Measurements from ENCODE around the gene CNOT8.
"Not testable (repeated sequence)": the region's sequence is repeated elsewhere in the genome, so short reads cannot be mapped to it uniquely, and the experiment has no call there.

The CNOT8 gene

DNA sequence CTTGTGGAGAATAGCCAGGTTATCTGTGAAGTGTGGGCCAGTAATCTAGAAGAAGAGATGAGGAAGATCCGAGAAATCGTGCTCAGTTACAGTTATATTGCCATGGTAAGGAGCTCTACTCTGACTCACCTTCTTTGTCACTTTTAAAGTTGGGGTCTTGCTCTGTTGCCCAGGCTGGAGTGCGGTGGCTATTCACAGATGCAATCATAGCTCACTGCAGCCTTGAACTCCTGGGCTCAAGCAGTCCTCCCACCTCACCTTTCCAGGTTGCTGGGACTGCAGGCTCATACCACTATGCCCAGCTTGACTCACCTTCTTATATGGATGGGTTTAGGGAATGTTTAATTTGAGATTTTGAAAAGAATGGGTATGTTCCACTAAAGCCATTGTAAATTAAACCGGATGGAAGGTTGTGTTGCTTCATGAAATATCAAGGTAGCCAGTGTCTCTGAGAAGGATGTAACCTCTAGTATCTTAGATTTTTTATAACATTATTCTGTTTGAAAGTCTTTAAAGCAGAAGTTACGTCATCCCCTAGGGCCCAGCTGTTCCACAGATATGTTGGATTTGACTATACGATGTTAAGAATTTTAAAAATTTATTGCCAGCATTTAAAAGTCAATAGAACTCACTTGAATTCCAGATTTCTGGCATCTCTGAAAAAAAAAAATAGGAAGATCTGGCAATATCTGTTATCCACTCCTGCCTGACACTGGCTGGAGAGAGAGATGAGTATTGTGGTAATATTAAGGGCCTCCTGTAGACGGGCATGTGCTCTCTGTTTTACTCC is 5.1 kb downstream of the CNOT8 start:
- no peak for DNase-seq (ENCODE audit: low read depth in 2 of 3, low spot score in 1 of 3)

- no peak for DNase-seq (ENCODE audit: low read depth in 2 of 3, low spot score in 1 of 3)
Observed at GRCh38 chr5:154865466-154866184, 7.2 kb downstream of the CNOT8 start.

- DNase-seq (ENCODE audit: low read depth in 2 of 3, low spot score in 1 of 3), result no peak
Observed at GRCh38 chr5:154866841-154867240, 8.4 kb downstream of the CNOT8 start.

DNA sequence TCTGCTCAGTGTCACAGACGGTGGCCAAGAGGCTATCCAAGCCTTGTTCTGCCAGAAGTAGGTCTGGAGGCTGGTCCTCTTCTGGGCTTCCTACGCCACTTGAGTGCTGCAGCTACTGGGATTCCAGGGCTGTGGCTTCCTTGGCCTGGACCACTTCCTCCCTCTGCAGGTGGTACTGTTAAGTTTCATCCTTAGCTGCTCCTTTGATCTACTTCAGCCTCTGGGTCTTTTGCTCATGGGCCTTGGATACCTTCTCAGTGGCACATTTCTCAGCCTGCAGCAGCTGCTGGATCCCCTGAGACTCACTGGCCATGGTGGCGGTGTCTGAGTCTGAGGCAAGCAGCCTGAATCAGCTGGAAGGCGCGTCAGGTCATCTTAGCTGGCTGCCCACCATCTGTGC is 10.3 kb downstream of the CNOT8 start:
- DNase-seq (ENCODE audit: low read depth in 2 of 3, low spot score in 1 of 3), result no peak

DNA sequence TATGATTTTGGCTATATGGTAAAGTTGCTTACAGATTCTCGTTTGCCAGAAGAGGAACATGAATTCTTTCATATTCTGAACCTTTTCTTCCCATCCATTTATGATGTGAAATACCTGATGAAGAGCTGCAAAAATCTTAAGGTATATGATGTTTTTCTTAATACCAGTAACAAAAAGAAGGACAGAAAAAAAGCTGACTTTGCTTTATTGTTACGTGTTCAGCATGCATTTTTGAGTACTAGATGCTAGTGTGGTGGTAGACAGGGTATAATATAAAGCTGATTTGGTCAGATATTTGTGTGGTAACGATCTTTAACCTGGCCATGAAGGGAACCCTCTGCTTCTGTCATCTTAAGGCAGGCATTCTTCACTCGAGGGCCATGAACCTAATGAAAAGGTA is 13.3 kb downstream of the CNOT8 start:
- no peak for DNase-seq (ENCODE audit: low read depth in 2 of 3, low spot score in 1 of 3)

DNA sequence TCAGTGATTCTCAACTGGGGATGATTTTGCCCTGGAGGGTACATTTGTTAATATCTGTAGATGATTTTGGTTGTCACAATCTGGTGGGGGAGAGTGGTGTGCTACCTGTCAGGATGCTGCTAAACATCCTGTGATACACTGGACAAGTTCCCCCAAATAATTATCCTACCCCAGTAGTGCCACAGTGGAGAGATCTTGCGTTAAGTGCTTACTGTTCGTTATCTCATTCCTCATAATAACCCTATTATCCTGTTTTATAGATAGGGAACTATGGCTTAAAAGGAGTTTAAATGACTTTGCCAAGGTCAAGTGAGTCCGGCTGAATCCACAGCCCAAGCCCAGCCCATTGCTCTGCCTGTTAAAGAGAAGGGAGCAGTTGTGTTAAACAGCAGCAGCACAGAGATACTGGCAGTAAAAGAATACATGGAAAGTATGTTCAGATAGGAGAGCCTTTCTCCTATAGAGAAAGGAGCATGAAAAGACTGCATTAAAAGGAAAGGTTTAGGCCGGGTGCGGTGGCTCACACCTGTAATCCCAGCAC is 15.4 kb downstream of the CNOT8 start:
- no peak for DNase-seq (ENCODE audit: low read depth in 2 of 3, low spot score in 1 of 3)

- DNase-seq (ENCODE audit: low read depth in 2 of 3, low spot score in 1 of 3), result no peak
Observed at GRCh38 chr5:154878642-154879335, 20.4 kb downstream of the CNOT8 start.

GRCh38 chr5:154881986-154882385 is 23.6 kb downstream of the CNOT8 start:
- no peak for DNase-seq (ENCODE audit: low read depth in 2 of 3, low spot score in 1 of 3)

DNA sequence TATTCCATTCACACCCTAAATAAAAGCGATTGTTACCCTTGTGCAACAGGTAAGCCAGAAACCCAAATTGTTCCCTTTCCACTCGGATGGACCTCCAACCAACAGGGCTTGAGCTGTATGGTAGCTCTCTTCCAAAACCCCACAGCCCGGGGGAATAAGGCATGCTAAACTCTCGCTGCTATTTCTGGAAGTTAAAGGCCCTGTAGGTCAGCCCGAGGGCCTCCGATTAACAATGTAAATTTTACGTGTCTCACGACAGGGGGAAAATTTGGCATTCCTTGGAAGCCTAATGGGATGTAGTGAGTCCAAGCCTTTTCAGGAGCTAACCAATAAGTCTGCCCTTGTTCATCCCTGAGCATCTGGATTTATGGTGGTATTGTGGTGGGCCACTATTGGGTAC is 26.0 kb downstream of the CNOT8 start:
- no peak for DNase-seq (ENCODE audit: low read depth in 2 of 3, low spot score in 1 of 3)

DNA sequence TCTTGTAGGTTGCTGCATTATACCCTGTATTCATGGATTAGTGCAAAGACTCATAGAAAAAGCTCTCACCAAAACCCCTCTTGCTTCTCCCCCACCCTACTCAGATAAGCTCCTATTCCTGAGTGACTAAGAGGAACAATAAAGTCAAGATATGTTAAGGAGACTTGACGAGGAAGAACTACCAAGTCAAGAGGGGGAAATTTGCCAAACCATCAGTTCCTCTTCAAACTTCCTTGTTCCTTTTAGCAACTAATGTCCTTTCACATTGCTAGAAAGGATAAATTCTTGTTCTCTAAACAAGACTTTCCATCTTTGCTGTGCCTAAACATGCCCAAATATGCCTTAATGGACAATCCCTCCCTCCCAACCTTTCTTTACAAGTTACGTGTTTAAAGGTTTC is 27.0 kb downstream of the CNOT8 start:
- no peak for DNase-seq (ENCODE audit: low read depth in 2 of 3, low spot score in 1 of 3)

DNA sequence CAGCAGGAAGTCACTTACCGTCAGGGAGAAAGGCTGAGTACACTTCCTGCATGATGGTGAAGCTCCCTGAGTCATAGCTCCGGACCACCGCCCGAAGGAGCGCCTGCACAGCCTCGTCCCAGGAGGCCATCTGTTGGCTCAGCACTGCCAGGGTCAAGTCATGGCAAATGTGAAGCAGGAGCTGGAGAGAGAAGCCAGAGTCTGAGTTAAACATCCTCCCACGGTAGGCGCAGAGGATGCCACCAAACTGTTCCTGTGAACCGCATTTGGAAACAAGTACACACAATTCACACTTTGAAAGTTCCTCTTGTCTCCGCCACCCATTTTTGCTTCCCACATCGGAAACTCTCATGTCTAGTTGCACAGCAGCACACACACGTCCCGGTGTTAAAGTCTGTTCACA is 33.9 kb downstream of the CNOT8 start:
- no peak for DNase-seq (ENCODE audit: low read depth in 2 of 3, low spot score in 1 of 3)

GRCh38 chr5:154893381-154893780 is 35.0 kb downstream of the CNOT8 start:
- no peak for DNase-seq (ENCODE audit: low read depth in 2 of 3, low spot score in 1 of 3)

GRCh38 chr5:154895606-154896561 is 37.5 kb downstream of the CNOT8 start:
- no peak for DNase-seq (ENCODE audit: low read depth in 2 of 3, low spot score in 1 of 3)

DNA sequence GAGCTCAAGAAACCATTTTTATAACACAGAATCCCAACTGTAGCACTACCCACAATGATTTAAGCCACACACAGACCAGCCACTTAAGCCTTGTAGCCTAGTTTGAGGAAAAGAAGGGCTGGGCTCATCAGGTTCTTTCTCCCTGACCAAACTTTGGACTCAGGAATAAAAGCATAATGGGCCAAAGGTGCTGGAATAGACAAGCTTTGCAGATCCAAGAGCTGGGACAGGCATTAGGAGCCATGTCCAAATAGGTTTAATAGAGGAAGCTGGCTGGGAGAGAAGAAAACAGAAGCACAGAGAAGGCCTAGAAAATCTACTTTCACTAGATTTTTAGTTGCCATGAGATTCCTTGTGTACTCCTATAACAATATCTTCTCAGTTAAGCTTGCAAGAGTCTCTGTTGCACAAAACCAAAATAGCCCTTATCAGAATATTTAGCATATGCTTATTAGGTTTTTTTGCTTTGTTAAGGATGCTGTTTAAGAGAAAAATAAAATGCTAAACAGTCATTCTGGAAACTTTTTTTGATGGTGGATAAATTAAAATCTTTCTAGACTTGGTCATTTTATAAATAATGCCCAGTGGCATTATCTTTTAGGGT is 38.2 kb downstream of the CNOT8 start:
- DNase-seq (ENCODE audit: low read depth in 2 of 3, low spot score in 1 of 3), result no peak

DNA sequence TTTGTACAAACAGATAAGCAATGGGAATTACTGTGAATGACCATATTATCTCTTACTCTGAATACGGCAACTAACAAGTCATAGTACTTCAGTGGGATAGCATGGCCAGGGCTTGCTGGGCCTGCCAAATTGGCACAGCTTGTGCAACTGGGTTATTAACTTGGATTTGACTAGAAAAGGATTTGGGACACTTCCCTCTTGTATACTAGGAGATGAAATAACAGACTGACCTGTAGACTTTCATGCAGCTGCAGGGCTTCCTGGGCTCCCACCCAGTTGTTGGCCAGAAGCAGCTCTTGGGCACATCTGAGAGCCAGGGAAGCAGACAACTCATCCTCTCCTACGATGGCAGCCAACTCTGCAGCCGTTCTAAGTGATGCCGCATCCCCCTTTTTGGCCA is 39.8 kb downstream of the CNOT8 start:
- no peak for DNase-seq (ENCODE audit: low read depth in 2 of 3, low spot score in 1 of 3)

- no peak for DNase-seq (ENCODE audit: low read depth in 2 of 3, low spot score in 1 of 3)
Observed at GRCh38 chr5:154899151-154899816, 40.9 kb downstream of the CNOT8 start.

DNA sequence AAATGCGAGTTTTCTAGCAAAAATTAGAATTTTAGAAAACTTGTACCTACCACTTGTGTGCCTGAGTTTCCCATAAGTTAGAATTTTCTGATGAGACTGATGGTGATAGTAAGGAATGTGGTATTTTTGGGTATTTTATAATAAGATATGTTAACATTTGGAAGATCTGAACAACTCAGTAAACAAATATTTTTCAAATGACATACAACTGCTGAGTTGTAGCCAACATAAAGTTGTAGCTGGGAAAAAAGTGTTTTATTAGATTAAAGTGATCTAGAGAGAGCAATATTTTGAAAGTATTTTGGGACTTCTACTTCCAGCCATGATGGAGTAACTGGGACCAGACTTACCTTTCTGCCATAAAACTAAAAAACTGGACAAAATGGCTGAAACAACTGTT is 41.6 kb downstream of the CNOT8 start:
- no peak for DNase-seq (ENCODE audit: low read depth in 2 of 3, low spot score in 1 of 3)

DNA sequence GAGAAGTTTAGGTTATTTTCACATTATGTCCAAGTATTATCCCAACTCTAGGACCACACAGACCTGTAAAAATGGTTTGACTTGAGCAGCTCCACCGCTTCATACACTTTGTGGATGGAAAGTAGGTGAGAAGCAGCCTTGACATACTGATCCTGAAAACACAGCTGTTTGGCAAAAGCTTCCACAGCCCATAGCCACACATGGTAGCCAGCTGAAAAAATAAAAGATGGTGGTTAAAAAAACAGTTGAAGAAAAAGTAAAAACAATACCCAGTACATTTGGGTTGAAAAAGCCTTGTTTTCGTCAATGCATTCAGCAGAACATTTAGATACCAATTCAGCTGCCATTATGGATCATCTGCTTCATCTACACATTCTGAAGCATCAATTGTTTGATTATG is 42.8 kb downstream of the CNOT8 start:
- DNase-seq (ENCODE audit: low read depth in 2 of 3, low spot score in 1 of 3), result no peak

- no peak for DNase-seq (ENCODE audit: low read depth in 2 of 3, low spot score in 1 of 3)
Observed at GRCh38 chr5:154901913-154902312, 43.5 kb downstream of the CNOT8 start.

GRCh38 chr5:154905601-154906000 is 47.2 kb downstream of the CNOT8 start:
- not testable (repeated sequence) for DNase-seq (ENCODE audit: low read depth in 2 of 3, low spot score in 1 of 3)

Measured in stimulated activated CD4-positive, alpha-beta T cell treated with anti-CD3 and anti-CD28 coated beads, Interleukin-12 subunit alpha, Interleukin-12 subunit beta, amount 100 ng/mL, for 48 hours (primary cell).